ENCODE results near the gene MRPS15.

GRCh38 chr1:36448530-36449056 lies 15.6 kb downstream of the MRPS15 start:
- no peak for TF ChIP-seq CTCF (conservative IDR thresholded peaks at IDR 0.05)
- no peak for TF ChIP-seq EZH2 (IDR thresholded peaks at IDR 0.05; ENCODE audit: low read depth)

All from PC-9 (cell line).